K562 (cell line): ENCODE measurements around the gene TTBK2. TPM values are rescaled to one million over a fixed set of nuclear protein-coding genes. Genes with fewer than 3 reads are reported as not detected.

Experiments used
- ATAC-seq: fragments of 200-7000 bp; cut with Tn5 transposase; 3 replicates; pipeline ENCODE4 v1.9.1; 2020; ENCODE audit warnings: moderate library complexity
- BruUV-seq: library from RNA; stranded (reverse); fragments of 400-500 nt; replicated peaks from 2 replicates; lab custom pipeline; 2021; lab: Mats Ljungman, UMichigan
- CTCF ChIA-PET: fragments of 300-600 bp; formaldehyde crosslinking; extraction: SDS; loops from one replicate; lab custom pipeline; 2021; ENCODE audit warnings: low intra/inter-chr PET ratio; lab: Yijun Ruan, JAX
- POLR2A ChIA-PET: fragments of 300-600, 350-650 bp; sonication (Branson Sonifier 250); formaldehyde crosslinking; extraction: SDS; loops from one replicate; lab custom pipeline; 2021; ENCODE audit warnings: antibody characterized with exemption, inconsistent platforms; lab: Yijun Ruan, JAX
- DNase-seq, 4 experiments: peaks; one replicate each; pipeline versions ENCODE4 v3.0.0 to v3.0.0-alpha.2; 2011 to 2018; ENCODE audit warnings: low spot score in 3 of 4, mixed read lengths in 3 of 4; ENCODE audit errors: extremely low read depth in 1 of 4
- FAIRE-seq: peaks from 2 replicates; lab custom pipeline; 2011; peaks lifted over from hg19 to GRCh38; lab: Jason Lieb, UNC
- H2AFZ ChIP-seq: 2 replicates; pipeline ENCODE4 v1.6.0; 2011; ENCODE audit warnings: low read depth, low read length, control low read depth, inconsistent platforms
- H3K27ac ChIP-seq: fragments of 200-600 bp; 3 replicates; pipeline ENCODE4 v1.8.0; 2011; ENCODE audit warnings: low read depth, mild to moderate bottlenecking, control low read depth, inconsistent platforms, low read length, moderate library complexity, mixed read lengths; ENCODE audit errors: extremely low read depth
- H3K27me3 ChIP-seq, 2 experiments: fragments of 300-600 bp in 1 of 2; 2 replicates in 1 of 2; 3 replicates in 1 of 2; pipeline versions ENCODE4 v1.6.0 to v1.8.0; 2011; ENCODE audit warnings: inconsistent platforms in 2 of 2, low read length in 2 of 2, mild to moderate bottlenecking in 1 of 2, mixed read lengths in 1 of 2, moderate library complexity in 1 of 2; ENCODE audit not compliant: control insufficient read depth in 2 of 2, insufficient read depth in 2 of 2
- H3K36me3 ChIP-seq: fragments of 300-600 bp; 3 replicates; pipeline ENCODE4 v1.8.0; 2011; ENCODE audit warnings: mild to moderate bottlenecking, low read length, inconsistent platforms; ENCODE audit not compliant: control insufficient read depth, insufficient read depth
- H3K4me1 ChIP-seq, 2 experiments: fragments of 200-600 bp in 1 of 2; replicated peaks in 1 of 2; 2 replicates in 1 of 2; 3 replicates in 1 of 2; pipeline versions ENCODE4 v1.5.1 to v1.8.0; 2011; ENCODE audit warnings: inconsistent platforms in 2 of 2, low read length in 2 of 2, mild to moderate bottlenecking in 1 of 2, mixed read lengths in 1 of 2, moderate library complexity in 1 of 2; ENCODE audit not compliant: control insufficient read depth in 2 of 2, insufficient read depth in 2 of 2
- H3K4me2 ChIP-seq: 2 replicates; pipeline ENCODE4 v1.6.1; 2011; ENCODE audit warnings: low read length, control low read depth, inconsistent platforms, mixed read lengths; ENCODE audit not compliant: insufficient read depth
- H3K4me3 ChIP-seq: fragments of 200-600 bp; sonication (generic), shearing (Covaris generic); 2 replicates; pipeline ENCODE4 v1.5.1; 2016; ENCODE audit warnings: control low read depth, inconsistent platforms
- H3K79me2 ChIP-seq: fragments of 200-600 bp; 3 replicates; pipeline ENCODE4 v1.8.0; 2011; ENCODE audit warnings: low read length, inconsistent platforms; ENCODE audit not compliant: control insufficient read depth, insufficient read depth
- H3K9ac ChIP-seq, 2 experiments: 2 replicates each; pipeline versions ENCODE4 v1.6.0 to v1.6.1; 2011; ENCODE audit warnings: low read depth in 2 of 2, low read length in 2 of 2, control low read depth in 1 of 2, inconsistent platforms in 1 of 2, mild to moderate bottlenecking in 1 of 2, mixed read lengths in 1 of 2; ENCODE audit not compliant: insufficient read depth in 1 of 2
- H3K9me1 ChIP-seq: one replicate; pipeline ENCODE4 v1.6.0; 2011; ENCODE audit warnings: inconsistent platforms, mild to moderate bottlenecking, low read length, moderate library complexity; ENCODE audit not compliant: control insufficient read depth, insufficient read depth
- H3K9me3 ChIP-seq: replicated peaks from 2 replicates; pipeline ENCODE4 v1.5.1; 2011; ENCODE audit warnings: low read depth, low read length, inconsistent platforms; ENCODE audit not compliant: control insufficient read depth, insufficient read depth
- H4K20me1 ChIP-seq: replicated peaks from 2 replicates; pipeline ENCODE4 v1.6.1; 2011; ENCODE audit warnings: low read length, inconsistent platforms, mixed read lengths; ENCODE audit not compliant: control insufficient read depth, insufficient read depth
- KDM4B ChIP-seq, 2 experiments: fragments of 450-650 bp in 1 of 2; sonication (generic) in 1 of 2; IDR thresholded peaks; 2 replicates each; pipeline ENCODE4 v1.6.1; 2016 to 2017; ENCODE audit warnings: borderline replicate concordance in 2 of 2, antibody characterized with exemption in 1 of 2, low read depth in 1 of 2, mild to moderate bottlenecking in 1 of 2
- MEIS2 ChIP-seq: fragments of 450-650 bp; IDR thresholded peaks from 2 replicates; pipeline ENCODE4 v1.6.1; 2014; ENCODE audit warnings: mild to moderate bottlenecking; ENCODE audit not compliant: partially characterized antibody
- NEUROD1 ChIP-seq: fragments of 150-350 bp; IDR thresholded peaks from 2 replicates; pipeline ENCODE4 v1.6.1; 2014; ENCODE audit warnings: borderline replicate concordance, low read length, low read depth; ENCODE audit not compliant: partially characterized antibody
- NR2C2 ChIP-seq, 2 experiments: fragments of 200-800 bp in 1 of 2; sonication (Bioruptor generic) in 1 of 2; sonication (generic) in 1 of 2; formaldehyde crosslinking in 1 of 2; IDR thresholded peaks; 2 replicates each; pipeline versions ENCODE4 v1.6.1 to v1.8.0; 2016 to 2022; ENCODE audit warnings: mild to moderate bottlenecking in 1 of 2, missing compliant biosample characterization in 1 of 2, missing genetic modification characterization in 1 of 2, missing genetic modification reagents in 1 of 2
- OTX1 ChIP-seq: fragments of 450-650 bp; formaldehyde crosslinking; IDR thresholded peaks from 2 replicates; pipeline ENCODE4 v1.4.0; 2022; ENCODE audit warnings: mild to moderate bottlenecking
- RBM39 ChIP-seq: fragments of 200-400 bp; formaldehyde crosslinking; optimal IDR thresholded peaks from 2 replicates; pipeline ENCODE3; 2018; ENCODE audit warnings: low read depth, low read length
- SNRNP70 ChIP-seq: fragments of 200-400 bp; formaldehyde crosslinking; optimal IDR thresholded peaks from 2 replicates; pipeline ENCODE3; 2017; ENCODE audit warnings: low read depth, low read length
- TCF7 ChIP-seq: sonication (generic); IDR thresholded peaks from 2 replicates; pipeline ENCODE4 v1.6.1; 2016; ENCODE audit warnings: antibody characterized with exemption, borderline replicate concordance
- TEAD4 ChIP-seq, 2 experiments: sonication (generic) in 1 of 2; formaldehyde crosslinking in 1 of 2; IDR thresholded peaks; 2 replicates each; pipeline versions ENCODE4 v1.6.1 to v1.8.0; 2012 to 2022; ENCODE audit warnings: borderline replicate concordance in 1 of 2, inconsistent platforms in 1 of 2, low read length in 1 of 2, mild to moderate bottlenecking in 1 of 2, missing genetic modification reagents in 1 of 2
- XRCC4 ChIP-seq: IDR thresholded peaks from one replicate; pipeline ENCODE4 v1.6.1; 2011; ENCODE audit not compliant: insufficient read depth, insufficient read length; ENCODE audit errors: extremely low read depth
- ZNF695 ChIP-seq: fragments of 450-650 bp; formaldehyde crosslinking; IDR thresholded peaks from 2 replicates; pipeline ENCODE4 v1.4.0; 2020; ENCODE audit warnings: mild to moderate bottlenecking, moderate library complexity
- WGBS: fragments of 100-300 bp; shearing (Covaris generic); methylation state at CpG from one replicate; pipeline ENCODE4 v1.1.6; 2016; ENCODE audit warnings: low coverage, mixed read lengths; ENCODE audit not compliant: insufficient coverage; ENCODE audit errors: missing lambda C conversion rate; 5-methylcytosine and 5-hydroxymethylcytosine counted together
- in situ Hi-C: fragments of 300-500 bp; cut with MboI; formaldehyde crosslinking; loops from 4 replicates; pipeline ENCODE4 v1.15.0; 2018; ENCODE audit warnings: inconsistent platforms, mixed read lengths
- intact Hi-C: fragments of 100-400 bp; cut with micrococcal nuclease; formaldehyde crosslinking; loops from 2 replicates; pipeline ENCODE4 v1.14.2; 2022
- polyA plus RNA-seq, 8 experiments: library from polyadenylated mRNA; depleted of rRNA in 4 of 8; stranded (reverse) in 5 of 8; unstranded in 3 of 8; fragments of >200 nt; fragmentation: Nextera tagmentation in 2 of 8; fragmentation: Illumina TruSeq in 1 of 8; extraction: Ambion mirVana in 2 of 8; extraction: Trizol in 1 of 8; gene quantifications; 2 replicates each; pipeline versions ENCODE4 v1.2.1 to v1.2.3, GENCODE V29; 2011 to 2014; ENCODE audit warnings: inconsistent platforms in 1 of 8, missing spikeins in 1 of 8
- total RNA-seq, 7 experiments: library from RNA; depleted of rRNA in 6 of 7; stranded (reverse); fragments of >200 nt in 6 of 7; fragmentation: Illumina TruSeq in 2 of 7; extraction: Trizol in 2 of 7; gene quantifications; 2 replicates each; pipeline versions ENCODE4 v1.2.1 to v1.2.3, GENCODE V29; 2011 to 2021; ENCODE audit warnings: low replicate concordance in 1 of 7
- TF ChIP-seq, protein P1 (sequence below), 2 experiments: fragments of 450-650 bp in 1 of 2; sonication (generic) in 1 of 2; formaldehyde crosslinking in 1 of 2; IDR thresholded peaks; 2 replicates each; pipeline versions ENCODE4 v1.7.1 to v1.9.0; 2016 to 2022; ENCODE audit warnings: inconsistent platforms in 1 of 2, mild to moderate bottlenecking in 1 of 2, missing genetic modification reagents in 1 of 2

Gene TTBK2
- total and polyA plus RNA-seq, 9 of the 15 experiments (the other 6 are each of a cell fraction or from before 2014, with no cell fraction given), result 0.89 to 8.0 (median 4.8) TPM

DNA sequence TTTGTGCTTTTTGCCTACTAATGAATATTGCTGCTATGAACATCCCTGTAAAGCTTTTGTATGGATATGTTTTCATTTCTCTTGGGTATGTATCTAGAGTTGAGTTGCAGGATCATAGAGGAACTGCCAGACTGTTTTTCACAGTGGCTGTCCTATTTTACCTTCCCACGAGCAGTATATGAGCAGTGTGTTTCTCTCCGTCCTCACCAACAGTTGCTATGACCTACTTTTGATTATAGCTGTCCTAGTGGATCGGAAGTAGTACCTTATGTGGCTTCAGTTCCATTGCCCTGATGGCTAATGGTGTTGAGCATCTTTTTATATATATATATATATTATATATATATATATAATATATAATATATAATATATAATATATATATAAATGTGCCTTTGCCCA, 208.8 kb downstream of the TTBK2 start:
- in situ Hi-C loops, result loop anchor here (5.0 to 10.0 kb wide), 2 partner anchors 491 to 563 kb away; no protein-coding TSS in a partner anchor
- BruUV-seq, result no TSS peak
- TF ChIP-seq SNRNP70 (no peak), RBM39 (no peak), XRCC4 (no peak), MEIS2 (no peak), TEAD4 (IDR thresholded peaks at IDR 0.05; ENCODE audit: low read length) (no peak), TEAD4 (CRISPR knock-in tag; IDR thresholded peaks at IDR 0.05; ENCODE audit: borderline replicate concordance) (no peak), KDM4B (IDR thresholded peaks at IDR 0.05; ENCODE audit: borderline replicate concordance in 2 of 2, low read depth in 1 of 2) (no peak), OTX1 (CRISPR knock-in tag) (no peak), TCF7 (no peak), NEUROD1 (no peak), ZNF695 (CRISPR knock-in tag) (no peak), NR2C2 (CRISPR knock-in tag; IDR thresholded peaks at IDR 0.05) (no peak), NR2C2 (tag; IDR thresholded peaks at IDR 0.05) (no peak)
- TF ChIP-seq, protein P1, sequence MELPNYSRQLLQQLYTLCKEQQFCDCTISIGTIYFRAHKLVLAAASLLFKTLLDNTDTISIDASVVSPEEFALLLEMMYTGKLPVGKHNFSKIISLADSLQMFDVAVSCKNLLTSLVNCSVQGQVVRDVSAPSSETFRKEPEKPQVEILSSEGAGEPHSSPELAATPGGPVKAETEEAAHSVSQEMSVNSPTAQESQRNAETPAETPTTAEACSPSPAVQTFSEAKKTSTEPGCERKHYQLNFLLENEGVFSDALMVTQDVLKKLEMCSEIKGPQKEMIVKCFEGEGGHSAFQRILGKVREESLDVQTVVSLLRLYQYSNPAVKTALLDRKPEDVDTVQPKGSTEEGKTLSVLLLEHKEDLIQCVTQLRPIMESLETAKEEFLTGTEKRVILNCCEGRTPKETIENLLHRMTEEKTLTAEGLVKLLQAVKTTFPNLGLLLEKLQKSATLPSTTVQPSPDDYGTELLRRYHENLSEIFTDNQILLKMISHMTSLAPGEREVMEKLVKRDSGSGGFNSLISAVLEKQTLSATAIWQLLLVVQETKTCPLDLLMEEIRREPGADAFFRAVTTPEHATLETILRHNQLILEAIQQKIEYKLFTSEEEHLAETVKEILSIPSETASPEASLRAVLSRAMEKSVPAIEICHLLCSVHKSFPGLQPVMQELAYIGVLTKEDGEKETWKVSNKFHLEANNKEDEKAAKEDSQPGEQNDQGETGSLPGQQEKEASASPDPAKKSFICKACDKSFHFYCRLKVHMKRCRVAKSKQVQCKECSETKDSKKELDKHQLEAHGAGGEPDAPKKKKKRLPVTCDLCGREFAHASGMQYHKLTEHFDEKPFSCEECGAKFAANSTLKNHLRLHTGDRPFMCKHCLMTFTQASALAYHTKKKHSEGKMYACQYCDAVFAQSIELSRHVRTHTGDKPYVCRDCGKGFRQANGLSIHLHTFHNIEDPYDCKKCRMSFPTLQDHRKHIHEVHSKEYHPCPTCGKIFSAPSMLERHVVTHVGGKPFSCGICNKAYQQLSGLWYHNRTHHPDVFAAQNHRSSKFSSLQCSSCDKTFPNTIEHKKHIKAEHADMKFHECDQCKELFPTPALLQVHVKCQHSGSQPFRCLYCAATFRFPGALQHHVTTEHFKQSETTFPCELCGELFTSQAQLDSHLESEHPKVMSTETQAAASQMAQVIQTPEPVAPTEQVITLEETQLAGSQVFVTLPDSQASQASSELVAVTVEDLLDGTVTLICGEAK (IDR thresholded peaks at IDR 0.05), result no peak
- TF ChIP-seq, protein P1 (CRISPR knock-in tag; IDR thresholded peaks at IDR 0.05), result no peak

More for the DNA sequence above, 208.8 kb downstream of the TTBK2 start:
- H3K9me3 ChIP-seq, result no peaks in the 10 kb centered on the region
- ChIA-PET CTCF (no interaction called here), POLR2A (interaction anchor here (0.8 to 1.6 kb wide), 2 partner anchors 13 to 14 kb away, joined by 3 read pairs; no protein-coding TSS in a partner anchor)
- H3K4me1 ChIP-seq, result no peaks in the 10 kb centered on the region
- 76% methylated on average over 3 of the region's 3 CpGs for WGBS
- no peak overlapping the region for H3K4me2 ChIP-seq
- H2AFZ ChIP-seq, result no peak overlapping the region
- ATAC-seq (no peak), DNase-seq (no peak), FAIRE-seq (no peak)
- H3K27me3 ChIP-seq, result no peaks in the 10 kb centered on the region
- intact Hi-C loops, result no loop called here
- no peak overlapping the region for H3K9ac ChIP-seq
- H3K9me1 ChIP-seq, result no peaks in the 10 kb centered on the region
- H4K20me1 ChIP-seq, result no peaks in the 10 kb centered on the region
- no peaks in the 10 kb centered on the region for H3K79me2 ChIP-seq
- H3K36me3 ChIP-seq, result no peaks in the 10 kb centered on the region
- no peak overlapping the region for H3K27ac ChIP-seq
- H3K4me3 ChIP-seq, result no peak overlapping the region
